Neuronal stem cell (in vitro differentiated cells): Measurements from ENCODE around the gene PDCL2. TPM values are rescaled to one million over a fixed set of nuclear protein-coding genes. Genes with fewer than 3 reads are reported as not detected.
A peak's percentile ranks its signal among the peaks of the same experiment; 100 is the strongest.

Source experiments
- DNase-seq: peaks from one replicate; pipeline ENCODE4 v3.0.0-alpha.2; 2013; ENCODE audit warnings: low spot score
- H2AFZ ChIP-seq: one replicate; pipeline ENCODE4 v1.6.1; 2013; ENCODE audit warnings: mild to moderate bottlenecking, low read length, inconsistent platforms
- H2AK5ac ChIP-seq: 2 replicates; pipeline ENCODE4 v1.6.1; 2013; ENCODE audit warnings: low read depth, mild to moderate bottlenecking, inconsistent platforms, low read length, moderate library complexity, mixed read lengths
- H2BK120ac ChIP-seq: 2 replicates; pipeline ENCODE4 v1.6.1; 2013; ENCODE audit warnings: low read depth, mild to moderate bottlenecking, inconsistent platforms, low read length, moderate library complexity, mixed read lengths
- H2BK12ac ChIP-seq: one replicate; pipeline ENCODE4 v1.6.1; 2013; ENCODE audit warnings: low read length, inconsistent platforms
- H2BK15ac ChIP-seq: 2 replicates; pipeline ENCODE4 v1.6.1; 2013; ENCODE audit warnings: mild to moderate bottlenecking, low read length, inconsistent platforms, mixed read lengths
- H2BK5ac ChIP-seq: one replicate; pipeline ENCODE4 v1.6.1; 2013; ENCODE audit warnings: inconsistent platforms, mild to moderate bottlenecking, low read length, moderate library complexity
- H3K14ac ChIP-seq: one replicate; pipeline ENCODE4 v1.6.1; 2013; ENCODE audit warnings: low read length, inconsistent platforms
- H3K18ac ChIP-seq: 2 replicates; pipeline ENCODE4 v1.6.1; 2013; ENCODE audit warnings: low read length, inconsistent platforms
- H3K23ac ChIP-seq: 2 replicates; pipeline ENCODE4 v1.6.1; 2013; ENCODE audit warnings: low read depth, mild to moderate bottlenecking, mixed read lengths, low read length, inconsistent platforms; ENCODE audit not compliant: poor library complexity
- H3K27ac ChIP-seq: replicated peaks from 3 replicates; pipeline ENCODE4 v1.5.1; 2013; ENCODE audit warnings: low read length, inconsistent platforms
- H3K27me3 ChIP-seq, 3 experiments: 2 replicates each; pipeline ENCODE4 v1.6.1; 2013; ENCODE audit warnings: low read length in 3 of 3, mild to moderate bottlenecking in 2 of 3, inconsistent platforms in 1 of 3, low read depth in 1 of 3, mixed read lengths in 1 of 3, moderate library complexity in 1 of 3; ENCODE audit not compliant: control insufficient read depth in 3 of 3, insufficient read depth in 3 of 3
- H3K36me3 ChIP-seq, 2 donors: replicated peaks in 1 of 2; 2 replicates each; pipeline ENCODE4 v1.6.1; 2013; ENCODE audit warnings: low read length in 2 of 2; ENCODE audit not compliant: control insufficient read depth in 2 of 2, insufficient read depth in 2 of 2
- H3K4ac ChIP-seq: 2 replicates; pipeline ENCODE4 v1.6.1; 2013; ENCODE audit warnings: inconsistent platforms, mild to moderate bottlenecking, low read length, moderate library complexity
- H3K4me1 ChIP-seq, 2 donors: 1 replicate in 1 of 2; 2 replicates in 1 of 2; pipeline ENCODE4 v1.6.1; 2013; ENCODE audit warnings: low read length in 2 of 2, low read depth in 1 of 2; ENCODE audit not compliant: control insufficient read depth in 2 of 2, insufficient read depth in 1 of 2
- H3K4me2 ChIP-seq: one replicate; pipeline ENCODE4 v1.6.1; 2013; ENCODE audit warnings: mild to moderate bottlenecking, low read length, inconsistent platforms; ENCODE audit not compliant: insufficient read depth, poor library complexity, severe bottlenecking
- H3K4me3 ChIP-seq, 2 donors: 2 replicates each; pipeline ENCODE4 v1.5.1; 2013; ENCODE audit warnings: low read length in 2 of 2, mild to moderate bottlenecking in 2 of 2, inconsistent platforms in 1 of 2, moderate library complexity in 1 of 2
- H3K79me1 ChIP-seq: one replicate; pipeline ENCODE4 v1.6.1; 2013; ENCODE audit warnings: low read depth, mild to moderate bottlenecking, inconsistent platforms, low read length, moderate library complexity
- H3K9ac ChIP-seq: one replicate; pipeline ENCODE4 v1.6.1; 2013; ENCODE audit warnings: mild to moderate bottlenecking, low read depth, low read length, inconsistent platforms; ENCODE audit not compliant: poor library complexity
- H3K9me3 ChIP-seq, 2 donors: replicated peaks in 1 of 2; 2 replicates each; pipeline versions ENCODE3 to v1.6.1; 2013; ENCODE audit warnings: low read length in 2 of 2, mild to moderate bottlenecking in 2 of 2, inconsistent platforms in 1 of 2, low read depth in 1 of 2, mixed read lengths in 1 of 2, moderate library complexity in 1 of 2; ENCODE audit not compliant: control insufficient read depth in 2 of 2, insufficient read depth in 1 of 2
- H4K8ac ChIP-seq: one replicate; pipeline ENCODE4 v1.6.1; 2013; ENCODE audit warnings: low read depth, mild to moderate bottlenecking, inconsistent platforms, low read length, moderate library complexity
- H4K91ac ChIP-seq: one replicate; pipeline ENCODE4 v1.6.1; 2013; ENCODE audit warnings: low read length, low read depth, mild to moderate bottlenecking, inconsistent platforms; ENCODE audit not compliant: poor library complexity
- WGBS, 2 donors: extraction: QIAGEN DNeasy Blood & Tissue Kit; methylation state at CpG; one replicate each; pipeline ENCODE4 v1.1.7; 2013; ENCODE audit warnings: missing lambda C conversion rate in 2 of 2, mixed read lengths in 1 of 2; ENCODE audit not compliant: insufficient read length in 2 of 2, insufficient replicate concordance in 1 of 2; ENCODE audit errors: extremely low coverage in 2 of 2; 5-methylcytosine and 5-hydroxymethylcytosine counted together
- polyA plus RNA-seq, 2 experiments: library from polyadenylated mRNA; stranded (reverse); fragments of 200-250 nt; gene quantifications; one replicate each; pipeline ENCODE4 v1.2.3, GENCODE V29; 2013

Gene PDCL2, protein sequence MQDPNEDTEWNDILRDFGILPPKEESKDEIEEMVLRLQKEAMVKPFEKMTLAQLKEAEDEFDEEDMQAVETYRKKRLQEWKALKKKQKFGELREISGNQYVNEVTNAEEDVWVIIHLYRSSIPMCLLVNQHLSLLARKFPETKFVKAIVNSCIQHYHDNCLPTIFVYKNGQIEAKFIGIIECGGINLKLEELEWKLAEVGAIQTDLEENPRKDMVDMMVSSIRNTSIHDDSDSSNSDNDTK
- not detected for polyA plus RNA-seq (2013, experiment 1 of 2)
- not detected for polyA plus RNA-seq (2013, experiment 2 of 2)

DNA sequence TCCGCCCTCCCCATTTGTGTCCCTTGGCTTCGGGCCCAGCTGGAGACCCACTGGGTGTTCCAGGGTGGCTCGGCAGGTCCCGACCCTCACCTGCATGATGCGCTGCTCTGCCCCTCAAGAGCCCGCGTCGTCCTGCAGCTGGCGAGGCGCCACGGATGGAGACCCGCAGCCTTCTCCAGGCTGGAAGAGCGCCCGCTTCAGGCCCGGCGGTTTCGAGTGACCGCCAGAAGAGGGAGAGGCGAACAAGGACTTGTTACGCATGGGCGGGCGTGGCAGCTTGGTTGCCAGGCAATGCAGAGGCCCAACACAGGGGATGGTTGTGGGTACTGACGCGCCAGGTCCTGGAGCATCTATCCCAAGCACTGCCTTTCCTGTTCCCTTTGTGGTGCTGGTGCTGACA lies at the start of gene PDCL2:
Gene PDCL2 (minus strand): TSS at position 232 of the 400 bp plus-strand sequence. CDS start 136 bp downstream, at position 96.
- H3K18ac ChIP-seq, result peak within 1 kb of the TSS; percentile 27
- H3K27ac ChIP-seq, result no peak within 1 kb of the TSS
- H3K23ac ChIP-seq, result peak within 1 kb of the TSS; percentile 34
- no peaks in the 10 kb centered on the region for H3K27me3 ChIP-seq
- no peak for DNase-seq
- no peak within 1 kb of the TSS for H2AFZ ChIP-seq
- H2BK120ac ChIP-seq, result no peak within 1 kb of the TSS
- no peak within 1 kb of the TSS for H3K9ac ChIP-seq
- H2BK15ac ChIP-seq, result no peak within 1 kb of the TSS
- peak within 1 kb of the TSS; percentile 61 for H2AK5ac ChIP-seq
- no peak within 1 kb of the TSS for H2BK5ac ChIP-seq
- no peak within 1 kb of the TSS for H3K4me2 ChIP-seq
- H4K8ac ChIP-seq, result no peak within 1 kb of the TSS
- no peak within 1 kb of the TSS for H4K91ac ChIP-seq
- H2BK12ac ChIP-seq, result no peak within 1 kb of the TSS
- no peaks in the 10 kb centered on the region for H3K79me1 ChIP-seq
- H3K4ac ChIP-seq, result no peak within 1 kb of the TSS
- no peak within 1 kb of the TSS for H3K14ac ChIP-seq
- WGBS, 2 donors, result no CpG with 5 or more reads among the region's 24 CpGs
- H3K9me3 ChIP-seq, result peaks cover 0 to 3% of the 10 kb centered on the region in 2 donors
- peaks cover 0 to 36% of the 10 kb centered on the region in 2 donors for H3K36me3 ChIP-seq
- H3K4me3 ChIP-seq, result no peak within 1 kb of the TSS
- H3K4me1 ChIP-seq, result no peaks in the 10 kb centered on the region

DNA sequence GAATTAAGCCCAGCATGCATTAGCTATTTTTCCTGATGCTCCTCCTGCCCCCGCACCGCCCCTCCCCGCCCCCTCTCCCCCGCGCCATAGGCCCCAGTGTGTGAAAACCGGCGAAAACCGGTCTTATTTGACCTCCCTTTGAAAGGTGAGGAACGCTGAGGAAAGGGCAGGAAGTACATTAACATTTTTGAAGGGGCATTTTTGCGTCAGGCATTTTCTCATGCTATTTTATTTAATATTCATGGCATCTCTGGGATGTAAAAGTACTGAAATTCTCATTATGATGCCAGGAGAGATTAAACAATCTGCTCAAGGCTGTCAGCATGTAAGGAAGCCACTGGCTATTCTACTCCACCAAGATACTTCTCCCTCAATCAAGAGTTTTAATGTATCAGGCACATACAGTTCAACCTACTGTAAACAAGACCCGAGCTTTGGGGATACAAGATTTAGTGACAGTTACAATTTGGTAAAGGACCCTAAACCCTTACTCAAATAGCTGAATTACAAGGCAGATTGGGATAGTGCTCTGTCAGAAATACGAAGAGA lies 45.3 kb upstream of the PDCL2 start:
- H3K4me3 ChIP-seq, result peak overlapping the region in 1 of 2 donors; percentile 68
- WGBS, 2 donors, result no CpG with 5 or more reads among the region's 12 CpGs

DNA sequence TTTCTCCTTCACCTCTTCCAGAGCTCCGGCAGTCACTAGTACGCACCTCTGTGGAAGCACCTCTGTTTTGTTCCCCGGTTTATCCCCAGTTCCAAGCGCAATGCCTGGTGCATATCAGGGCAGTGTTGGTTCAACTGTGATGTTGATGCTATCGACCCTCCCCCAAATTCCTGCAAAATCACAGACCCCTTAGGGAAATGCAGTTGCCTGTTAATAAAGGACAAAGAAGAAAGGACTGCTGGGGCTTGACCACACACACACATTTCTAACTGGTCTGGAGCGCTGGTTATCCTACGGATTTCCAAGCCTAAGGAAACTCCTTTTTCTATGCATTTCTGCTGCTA lies 44.6 kb upstream of the PDCL2 start:
- H2AK5ac ChIP-seq, result no peak overlapping the region
- H3K27ac ChIP-seq, result no peak overlapping the region
- H2AFZ ChIP-seq, result peak overlapping the region; percentile 81
- no peak overlapping the region for H3K18ac ChIP-seq
- peaks cover 9 to 10% of the 10 kb centered on the region in 2 donors for H3K4me1 ChIP-seq
- H3K27me3 ChIP-seq, result peaks cover 0 to 13% (median 0%) of the 10 kb centered on the region in 3 experiments
- peak overlapping the region; percentile 10 for H2BK5ac ChIP-seq
- WGBS, 2 donors, result no CpG with 5 or more reads among the region's 7 CpGs
- no peak overlapping the region for H4K91ac ChIP-seq
- H2BK15ac ChIP-seq, result no peak overlapping the region
- peaks cover 0 to 8% of the 10 kb centered on the region in 2 donors for H3K9me3 ChIP-seq
- no peak overlapping the region for H3K4ac ChIP-seq
- no peak overlapping the region for H4K8ac ChIP-seq
- no peaks in the 10 kb centered on the region for H3K79me1 ChIP-seq
- H3K4me2 ChIP-seq, result peak overlapping the region; percentile 98
- no peak overlapping the region for H3K9ac ChIP-seq
- H2BK120ac ChIP-seq, result no peak overlapping the region
- peaks cover 0 to 18% of the 10 kb centered on the region in 2 donors for H3K36me3 ChIP-seq
- H3K14ac ChIP-seq, result no peak overlapping the region
- no peak overlapping the region for H2BK12ac ChIP-seq
- peak; percentile 17 for DNase-seq
- H3K4me3 ChIP-seq, result peak overlapping the region; percentile 68 to 83
- no peak overlapping the region for H3K23ac ChIP-seq

More for the DNA sequence above, 45.3 kb upstream of the PDCL2 start:
- Histone ChIP-seq H3K4ac (no peak overlapping the region), H2BK5ac (no peak overlapping the region), H3K36me3 (peaks cover 0 to 12% of the 10 kb centered on the region in 2 donors), H3K9me3 (peaks cover 0 to 3% of the 10 kb centered on the region in 2 donors), H2BK15ac (no peak overlapping the region), H3K4me2 (peak overlapping the region; percentile 21), H3K18ac (no peak overlapping the region), H3K14ac (no peak overlapping the region), H2AK5ac (no peak overlapping the region), H3K27me3 (peaks cover 0 to 13% (median 0%) of the 10 kb centered on the region in 3 experiments), H4K8ac (no peak overlapping the region), H3K23ac (no peak overlapping the region), H3K9ac (no peak overlapping the region), H3K4me1 (peaks cover 9 to 10% of the 10 kb centered on the region in 2 donors), H2BK12ac (no peak overlapping the region), H2AFZ (peak overlapping the region; percentile 86), H4K91ac (no peak overlapping the region), H2BK120ac (no peak overlapping the region), H3K27ac (no peak overlapping the region), H3K79me1 (no peaks in the 10 kb centered on the region)
- DNase-seq, result no peak
